HG03432 (cell line): ENCODE measurements around the gene TNKS2.

Experiments
- ATAC-seq: cut with Tn5 transposase; IDR thresholded peaks from one replicate; pipeline ENCODE4 v1.9.1; 2021; ENCODE audit warnings: mild to moderate bottlenecking, moderate library complexity; ENCODE audit not compliant: unreplicated experiment

The TNKS2 gene

GRCh38 chr10:91907914-91908336 is 109.7 kb downstream of the TNKS2 start:
- no peak for ATAC-seq

- peak; percentile 94 for ATAC-seq
These were observed 110.3 kb downstream of the TNKS2 start for GRCh38 chr10:91908337-91909116.

GRCh38 chr10:91909117-91909677 is 111.0 kb downstream of the TNKS2 start, which contains the start of gene FGFBP3:
FGFBP3 (minus strand) TSS chr10:91909486; CDS start chr10:91908969, 517 bp downstream.
- ATAC-seq = no peak

GRCh38 chr10:91910467-91910866 is 112.2 kb downstream of the TNKS2 start:
- no peak for ATAC-seq
